T-helper 1 cell treated with Interleukin-12 subunit alpha and Interleukin-12 subunit beta and Interleukin-4 antibody, amounts not matched to agents 30 μg/mL and 1 μg/mL, for 36 hours (primary cell): ENCODE results near the gene TFIP11.

Experiments
- H3K27ac Mint-ChIP-seq: one replicate; pipeline ENCODE4 v1.8.0; 2021; ENCODE audit warnings: mild to moderate bottlenecking, mixed read lengths
- H3K27me3 Mint-ChIP-seq: one replicate; pipeline ENCODE4 v1.8.0; 2021; ENCODE audit warnings: low read depth, mixed read lengths
- H3K36me3 Mint-ChIP-seq: one replicate; pipeline ENCODE4 v1.8.0; 2021; ENCODE audit warnings: low read depth, mixed read lengths
- H3K4me1 Mint-ChIP-seq: one replicate; pipeline ENCODE4 v1.8.0; 2021; ENCODE audit warnings: low read depth, mixed read lengths
- H3K4me3 Mint-ChIP-seq: one replicate; pipeline ENCODE4 v1.8.0; 2021; ENCODE audit warnings: mild to moderate bottlenecking, moderate library complexity, mixed read lengths
- H3K9me3 Mint-ChIP-seq: one replicate; pipeline ENCODE4 v1.8.0; 2021; ENCODE audit warnings: mixed read lengths

Gene TFIP11

DNA sequence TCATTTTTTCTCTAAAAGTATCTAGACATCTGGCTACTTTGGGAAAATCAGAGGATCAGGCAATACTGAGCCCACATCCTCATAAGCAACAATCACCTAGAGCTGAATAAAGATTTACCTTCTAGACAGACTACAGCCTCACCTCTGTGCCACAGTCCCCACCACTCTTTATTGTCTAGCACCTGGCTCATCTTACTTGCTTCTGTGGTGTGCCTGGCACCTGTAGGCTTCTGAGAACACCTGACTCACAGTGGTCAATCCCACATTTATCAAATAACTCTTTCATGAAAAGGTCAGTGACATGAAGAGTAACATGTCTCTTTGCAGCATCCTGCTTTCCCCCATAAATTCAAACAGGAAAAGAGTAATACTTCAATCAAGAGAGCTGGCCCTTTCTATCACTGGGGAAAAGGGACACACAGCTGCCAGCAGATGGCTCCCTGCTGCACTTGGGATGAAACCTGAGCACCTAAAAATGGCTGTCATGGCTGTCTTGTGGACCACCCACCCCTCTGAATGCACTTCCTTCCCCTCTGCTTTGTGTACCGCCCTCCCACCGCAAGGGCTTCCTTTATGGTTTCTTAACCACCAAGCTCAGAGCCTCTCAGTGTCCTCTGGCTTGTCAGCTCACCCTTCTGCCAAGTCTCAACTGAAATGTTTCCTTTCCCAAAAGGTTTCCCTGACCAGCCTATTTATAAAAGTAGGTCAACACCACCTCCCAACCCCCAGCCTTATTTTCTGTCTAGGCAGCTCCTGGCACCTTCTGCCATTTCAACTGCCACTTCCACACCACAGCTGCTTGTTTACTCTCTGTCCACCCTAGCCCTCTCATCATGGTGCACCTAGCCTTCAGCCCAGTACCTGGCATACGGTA is 9.3 kb downstream of the TFIP11 start:
- peaks cover 26% of the 10 kb centered on the region for H3K4me1 Mint-ChIP-seq
- H3K36me3 Mint-ChIP-seq, result peaks cover 60% of the 10 kb centered on the region
- no peaks in the 10 kb centered on the region for H3K9me3 Mint-ChIP-seq
- peak overlapping the region; percentile 58 for H3K4me3 Mint-ChIP-seq
- peak overlapping the region; percentile 75 for H3K27ac Mint-ChIP-seq
- no peaks in the 10 kb centered on the region for H3K27me3 Mint-ChIP-seq

DNA sequence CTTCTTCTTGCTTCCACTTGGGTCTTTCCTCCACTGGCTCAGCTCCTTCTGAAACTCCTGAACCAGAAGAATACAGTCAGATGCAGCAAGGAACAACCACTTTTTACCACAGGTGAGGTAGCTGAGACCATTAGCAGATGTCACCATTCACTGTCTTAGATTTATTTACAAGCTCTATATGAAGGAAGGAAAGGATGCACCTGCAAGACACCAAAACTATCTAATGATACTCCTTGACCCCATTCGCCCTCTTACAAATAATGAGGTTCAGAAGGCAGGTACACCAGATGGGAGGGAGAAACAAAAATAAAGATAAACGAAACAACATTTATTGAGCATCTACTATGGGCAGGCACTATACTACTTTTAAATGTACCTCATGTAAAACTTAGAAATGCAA is 10.3 kb downstream of the TFIP11 start:
- no peak overlapping the region for H3K27ac Mint-ChIP-seq
- H3K9me3 Mint-ChIP-seq, result no peaks in the 10 kb centered on the region
- H3K27me3 Mint-ChIP-seq, result no peaks in the 10 kb centered on the region
- H3K4me3 Mint-ChIP-seq, result no peak overlapping the region
- H3K36me3 Mint-ChIP-seq, result peaks cover 67% of the 10 kb centered on the region
- H3K4me1 Mint-ChIP-seq, result peaks cover 26% of the 10 kb centered on the region

DNA sequence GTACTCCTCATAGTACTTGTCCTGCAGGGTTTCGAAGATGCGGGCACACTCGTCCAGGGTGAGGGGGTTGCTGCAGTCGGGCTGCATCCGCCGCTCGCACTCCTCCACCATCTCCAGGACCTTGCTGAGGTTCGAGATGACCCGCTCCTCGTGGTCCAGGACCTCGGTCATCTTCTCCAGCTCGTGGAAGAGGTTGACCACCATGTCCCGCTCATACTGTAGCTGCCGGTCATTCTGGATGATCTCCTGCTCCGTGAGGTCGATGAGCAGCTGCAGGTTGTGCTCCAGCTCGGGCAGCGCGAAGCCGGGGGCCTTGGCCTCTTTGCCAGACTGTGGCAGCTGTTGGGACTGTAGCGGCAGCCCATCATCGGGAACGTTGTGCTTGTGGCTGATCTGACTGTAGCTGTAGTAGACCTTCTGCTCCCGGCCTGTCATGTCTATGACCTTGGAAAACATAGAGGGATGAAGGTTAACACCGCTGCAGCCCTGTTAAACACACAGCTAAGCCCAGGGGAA is 13.0 kb downstream of the TFIP11 start:
- Mint-ChIP-seq H3K4me3 (no peak overlapping the region), H3K27me3 (no peaks in the 10 kb centered on the region), H3K9me3 (no peaks in the 10 kb centered on the region), H3K36me3 (peaks cover 60% of the 10 kb centered on the region), H3K27ac (no peak overlapping the region), H3K4me1 (peaks cover 24% of the 10 kb centered on the region)

DNA sequence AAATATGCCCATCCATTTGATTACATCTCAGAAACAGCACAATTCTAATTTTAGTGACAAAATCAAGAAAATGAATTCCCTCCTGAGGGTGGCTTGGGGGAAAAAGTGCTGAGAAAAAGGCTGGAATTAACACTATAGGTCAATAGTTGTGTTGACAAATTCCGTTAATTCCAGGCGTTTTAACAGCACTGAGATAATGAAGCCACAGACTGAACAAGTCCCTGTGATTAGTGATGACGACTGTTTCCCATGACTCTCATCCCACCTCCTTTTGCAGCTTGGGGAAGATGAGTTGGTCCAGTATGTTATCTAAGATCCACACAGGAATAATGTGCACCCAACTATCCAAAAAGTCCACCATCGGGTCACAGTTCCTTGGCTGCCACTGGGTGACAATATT is 15.8 kb downstream of the TFIP11 start:
- Mint-ChIP-seq H3K27ac (no peak overlapping the region), H3K27me3 (no peaks in the 10 kb centered on the region), H3K36me3 (peaks cover 57% of the 10 kb centered on the region), H3K4me1 (peaks cover 11% of the 10 kb centered on the region), H3K4me3 (no peak overlapping the region), H3K9me3 (no peaks in the 10 kb centered on the region)

DNA sequence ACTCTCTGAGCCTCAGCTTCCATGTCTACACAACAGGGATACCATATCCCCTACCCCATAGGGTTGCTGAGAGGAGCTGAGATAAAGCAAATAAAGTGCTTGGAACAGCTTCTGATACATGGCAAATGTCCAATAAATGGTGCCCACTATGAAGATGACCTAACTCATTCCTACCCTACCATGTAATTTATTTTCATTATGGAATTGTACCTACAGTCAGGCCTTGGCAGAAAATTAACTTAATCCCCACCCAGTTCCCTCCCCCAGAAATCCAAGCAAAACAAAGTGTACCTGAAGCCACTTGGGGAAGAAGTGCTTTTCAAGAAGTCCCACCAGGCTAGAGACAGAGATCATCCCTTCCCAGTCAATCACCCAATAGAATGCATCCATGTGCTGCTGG is 17.8 kb downstream of the TFIP11 start:
- H3K4me1 Mint-ChIP-seq, result peaks cover 8% of the 10 kb centered on the region
- H3K27me3 Mint-ChIP-seq, result no peaks in the 10 kb centered on the region
- H3K4me3 Mint-ChIP-seq, result no peak overlapping the region
- no peaks in the 10 kb centered on the region for H3K9me3 Mint-ChIP-seq
- H3K27ac Mint-ChIP-seq, result peak overlapping the region; percentile 20
- H3K36me3 Mint-ChIP-seq, result peaks cover 54% of the 10 kb centered on the region

DNA sequence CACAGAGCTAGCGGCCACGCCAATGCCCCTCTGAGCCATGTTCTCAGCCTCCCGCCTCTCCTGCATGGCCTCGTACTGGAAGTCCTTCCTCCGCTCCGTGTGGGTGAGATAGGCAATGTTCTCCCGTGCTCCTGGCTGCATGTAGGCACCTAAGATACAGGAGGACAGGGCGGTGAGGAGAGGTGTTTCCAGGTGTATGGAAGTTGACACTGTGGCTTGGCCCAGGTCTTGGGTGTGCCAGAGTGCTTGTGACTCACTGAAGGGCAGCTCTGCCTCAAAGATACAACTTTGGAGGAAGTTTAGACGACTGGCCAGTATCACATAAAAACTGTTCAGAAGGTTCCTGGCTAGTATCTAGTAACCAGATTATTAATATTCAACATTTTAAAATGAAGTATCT is 20.1 kb downstream of the TFIP11 start:
- Mint-ChIP-seq H3K27me3 (no peaks in the 10 kb centered on the region), H3K27ac (no peak overlapping the region), H3K4me1 (peaks cover 11% of the 10 kb centered on the region), H3K9me3 (no peaks in the 10 kb centered on the region), H3K4me3 (no peak overlapping the region), H3K36me3 (peaks cover 58% of the 10 kb centered on the region)

DNA sequence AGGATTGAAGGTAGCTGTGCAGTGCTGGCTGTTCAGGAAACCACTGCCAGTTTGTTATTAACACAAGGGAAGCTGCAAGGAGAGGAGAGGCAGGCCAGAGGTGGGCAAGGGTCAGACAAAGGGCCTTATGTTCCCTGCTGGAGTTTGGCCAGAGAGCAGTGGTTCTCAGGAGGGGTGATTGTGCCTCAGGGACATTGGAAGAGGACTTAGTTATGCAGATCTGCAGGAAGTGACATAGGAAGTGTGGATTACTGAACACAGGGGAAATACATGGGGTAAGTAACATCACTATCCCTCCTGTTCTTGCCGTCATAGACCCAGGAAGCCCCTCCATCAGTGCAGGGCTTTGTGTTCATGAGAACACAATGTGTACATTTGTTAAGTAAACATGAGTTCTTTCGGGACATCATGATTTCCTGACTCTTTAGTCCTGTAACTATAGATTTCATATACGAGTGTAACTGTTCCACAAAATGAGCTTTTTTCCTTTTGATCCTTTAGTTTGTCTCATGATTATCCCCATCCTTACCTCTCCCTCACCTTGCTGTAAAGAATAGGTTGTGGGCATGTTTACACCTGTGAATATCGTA is 22.7 kb downstream of the TFIP11 start:
- Mint-ChIP-seq H3K4me3 (no peak overlapping the region), H3K36me3 (peaks cover 46% of the 10 kb centered on the region), H3K4me1 (peaks cover 23% of the 10 kb centered on the region), H3K27me3 (no peaks in the 10 kb centered on the region), H3K9me3 (no peaks in the 10 kb centered on the region), H3K27ac (no peak overlapping the region)

DNA sequence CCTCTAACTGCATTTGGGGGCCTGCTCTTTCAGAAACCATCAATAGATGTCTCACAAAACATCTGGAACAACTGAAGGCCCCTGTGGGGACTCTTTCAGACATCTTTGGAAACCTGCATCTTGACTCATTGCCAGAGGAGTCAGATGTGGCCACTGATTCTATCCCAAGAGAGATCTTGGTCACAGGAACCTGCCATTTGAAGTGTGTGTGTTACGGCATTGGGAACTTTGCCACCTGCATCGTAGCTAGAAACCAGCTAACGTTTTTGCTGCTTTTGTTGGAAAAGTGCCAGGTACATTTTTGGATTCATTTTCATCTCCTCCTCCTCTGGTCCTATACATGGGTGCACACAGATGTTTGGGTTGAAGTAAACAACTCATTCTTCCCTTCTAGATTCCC is 24.3 kb downstream of the TFIP11 start:
- Mint-ChIP-seq H3K36me3 (peaks cover 32% of the 10 kb centered on the region), H3K9me3 (no peaks in the 10 kb centered on the region), H3K27ac (no peak overlapping the region), H3K4me1 (peaks cover 21% of the 10 kb centered on the region), H3K4me3 (no peak overlapping the region), H3K27me3 (no peaks in the 10 kb centered on the region)

DNA sequence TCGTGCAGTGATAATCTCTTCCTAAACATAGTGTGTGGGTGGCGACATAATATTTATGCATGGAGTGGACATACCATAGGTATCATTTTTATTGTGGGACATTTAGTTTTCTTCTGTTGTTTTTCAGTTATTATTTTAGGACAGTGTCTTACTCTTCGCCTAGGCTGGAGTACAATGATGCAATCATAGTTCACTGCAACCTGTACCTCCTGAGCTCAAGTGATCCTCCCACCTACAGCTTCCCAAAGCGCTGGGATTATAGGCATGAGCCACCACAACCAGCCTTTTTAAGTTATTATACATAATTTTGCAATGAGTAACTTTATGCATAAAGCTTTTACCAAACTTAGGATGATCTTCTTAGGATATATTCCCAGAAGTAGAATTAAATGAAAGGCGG is 25.9 kb downstream of the TFIP11 start:
- no peaks in the 10 kb centered on the region for H3K9me3 Mint-ChIP-seq
- H3K4me3 Mint-ChIP-seq, result no peak overlapping the region
- H3K36me3 Mint-ChIP-seq, result peaks cover 24% of the 10 kb centered on the region
- peaks cover 35% of the 10 kb centered on the region for H3K4me1 Mint-ChIP-seq
- H3K27me3 Mint-ChIP-seq, result no peaks in the 10 kb centered on the region
- no peak overlapping the region for H3K27ac Mint-ChIP-seq

DNA sequence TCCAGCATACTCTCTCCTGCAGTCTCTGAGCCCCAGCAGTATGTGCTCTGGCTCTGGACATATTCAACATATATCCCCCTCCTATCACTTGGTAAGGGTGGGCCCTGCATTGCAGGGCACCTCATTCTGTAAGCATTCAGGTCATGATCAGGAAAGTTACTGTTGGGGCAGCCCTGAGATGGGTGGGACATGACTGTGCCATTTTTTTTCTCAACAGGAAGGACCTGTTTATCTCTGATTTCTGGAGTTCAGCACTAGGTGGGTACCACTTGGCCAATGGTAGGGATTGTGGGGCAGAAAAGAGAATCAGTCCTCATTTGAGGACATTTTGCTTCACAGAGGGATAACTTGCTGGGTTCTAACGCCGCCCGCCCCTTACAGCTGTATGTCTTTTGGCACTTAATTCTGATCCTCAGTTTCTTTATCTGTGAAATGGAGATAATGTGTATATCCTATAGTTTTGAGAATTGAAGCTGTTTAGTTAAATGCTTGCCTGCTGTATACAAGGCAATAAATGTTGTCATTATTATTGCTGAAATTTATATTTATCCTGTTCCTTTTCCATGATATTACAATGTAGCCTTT is 26.4 kb downstream of the TFIP11 start:
- H3K4me3 Mint-ChIP-seq, result peak overlapping the region; percentile 54
- H3K9me3 Mint-ChIP-seq, result no peaks in the 10 kb centered on the region
- peaks cover 40% of the 10 kb centered on the region for H3K4me1 Mint-ChIP-seq
- no peaks in the 10 kb centered on the region for H3K27me3 Mint-ChIP-seq
- peaks cover 19% of the 10 kb centered on the region for H3K36me3 Mint-ChIP-seq
- H3K27ac Mint-ChIP-seq, result peak overlapping the region; percentile 47

DNA sequence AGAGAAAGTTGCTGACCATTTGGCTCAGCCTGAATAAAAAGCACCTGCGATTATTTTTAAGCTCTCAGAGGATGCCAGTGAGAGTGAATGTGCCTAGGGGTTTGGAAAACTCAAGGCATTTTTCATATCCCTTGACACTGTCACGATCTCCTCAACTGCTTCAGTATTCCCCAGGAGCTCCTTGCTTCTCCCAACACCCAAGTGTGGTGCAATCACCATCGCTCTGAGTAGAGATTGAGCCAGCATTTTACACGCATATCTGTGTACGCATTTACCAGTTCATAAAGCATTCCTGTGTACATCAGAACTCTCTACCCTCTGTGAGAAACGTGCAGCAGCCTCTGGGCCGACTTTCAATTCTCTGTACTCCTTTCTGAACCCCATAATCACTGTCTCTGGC is 27.3 kb downstream of the TFIP11 start:
- peak overlapping the region; percentile 96 for H3K4me3 Mint-ChIP-seq
- peaks cover 48% of the 10 kb centered on the region for H3K4me1 Mint-ChIP-seq
- peak overlapping the region; percentile 47 for H3K27ac Mint-ChIP-seq
- H3K36me3 Mint-ChIP-seq, result peaks cover 15% of the 10 kb centered on the region
- H3K27me3 Mint-ChIP-seq, result no peaks in the 10 kb centered on the region
- H3K9me3 Mint-ChIP-seq, result no peaks in the 10 kb centered on the region

DNA sequence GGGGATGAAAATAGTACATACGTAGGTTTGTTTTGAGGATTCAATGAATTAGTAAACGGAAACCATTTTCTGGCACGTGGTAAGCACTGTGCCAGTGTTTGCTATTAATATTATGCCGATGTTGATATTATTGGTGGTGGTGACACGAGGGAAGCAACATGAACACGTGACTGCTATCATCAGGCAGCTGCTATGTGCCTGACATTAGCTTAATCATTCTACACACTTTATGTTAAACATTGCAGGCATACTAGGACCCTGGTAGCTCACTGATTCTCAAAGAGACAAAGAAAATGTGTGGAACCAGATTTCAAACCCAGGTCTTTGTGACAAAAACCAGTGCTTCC is 27.9 kb downstream of the TFIP11 start:
- Mint-ChIP-seq H3K27me3 (no peaks in the 10 kb centered on the region), H3K36me3 (peaks cover 16% of the 10 kb centered on the region), H3K4me3 (peak overlapping the region; percentile 96), H3K4me1 (peaks cover 53% of the 10 kb centered on the region), H3K27ac (peak overlapping the region; percentile 87), H3K9me3 (no peaks in the 10 kb centered on the region)

DNA sequence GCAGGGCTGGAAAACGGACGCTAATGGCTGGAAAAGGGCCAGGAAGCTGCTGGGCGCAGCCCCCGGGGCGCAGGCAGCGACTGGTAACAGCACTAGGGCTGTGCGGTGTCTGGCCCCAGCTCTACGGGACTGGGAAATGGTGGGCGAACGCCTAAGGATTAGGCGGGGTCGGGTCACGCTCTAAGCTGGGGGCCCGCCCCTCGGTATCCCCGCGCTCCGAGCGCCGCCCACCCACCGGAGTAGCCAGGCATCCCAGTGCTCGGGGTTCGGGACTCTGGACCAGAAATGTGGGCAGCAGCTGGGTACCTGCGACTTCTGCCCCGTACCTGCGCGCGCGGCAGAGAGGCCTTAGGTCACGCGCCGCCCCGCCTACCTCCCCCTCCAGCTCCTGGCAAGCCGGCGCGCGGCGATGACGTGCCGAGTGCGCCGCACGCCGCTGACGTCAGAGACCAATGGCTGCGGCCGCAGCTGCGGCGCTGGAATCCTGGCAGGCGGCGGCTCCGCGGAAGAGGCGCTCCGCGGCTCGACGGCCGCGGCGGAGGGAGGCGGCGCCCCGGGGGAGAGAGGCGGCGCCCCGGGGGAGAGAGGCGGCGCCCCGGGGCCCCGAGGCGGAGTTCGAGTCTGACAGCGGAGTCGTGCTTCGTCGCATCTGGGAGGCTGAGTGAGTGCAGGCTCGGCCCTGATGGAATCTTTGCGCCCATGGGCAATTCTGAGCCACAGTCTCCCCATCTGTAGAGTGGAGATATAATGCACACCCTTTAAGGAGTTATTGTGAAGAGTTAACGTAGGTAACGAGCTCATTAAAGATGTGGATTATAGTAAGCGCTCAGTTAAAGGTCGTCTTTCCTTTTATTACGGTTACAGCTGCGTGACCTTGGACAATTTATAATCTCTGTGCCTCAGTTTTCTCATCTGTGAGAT is 28.6 kb downstream of the TFIP11 start, which contains the start of the genes HPS4 and SRRD:
Gene HPS4 (minus strand): TSS at position 345 of the 921 bp plus-strand sequence. CDS start 2,021 bp downstream, outside the sequence.
Gene SRRD (plus strand): TSS at position 439 of the 921 bp plus-strand sequence. CDS start 14 bp downstream, at position 453.
- Mint-ChIP-seq H3K36me3 (peaks cover 10% of the 10 kb centered on the region), H3K27me3 (no peaks in the 10 kb centered on the region), H3K9me3 (no peaks in the 10 kb centered on the region), H3K27ac (peak within 1 kb of the TSS; percentile 87), H3K4me3 (peak within 1 kb of the TSS; percentile 96), H3K4me1 (peaks cover 57% of the 10 kb centered on the region)

DNA sequence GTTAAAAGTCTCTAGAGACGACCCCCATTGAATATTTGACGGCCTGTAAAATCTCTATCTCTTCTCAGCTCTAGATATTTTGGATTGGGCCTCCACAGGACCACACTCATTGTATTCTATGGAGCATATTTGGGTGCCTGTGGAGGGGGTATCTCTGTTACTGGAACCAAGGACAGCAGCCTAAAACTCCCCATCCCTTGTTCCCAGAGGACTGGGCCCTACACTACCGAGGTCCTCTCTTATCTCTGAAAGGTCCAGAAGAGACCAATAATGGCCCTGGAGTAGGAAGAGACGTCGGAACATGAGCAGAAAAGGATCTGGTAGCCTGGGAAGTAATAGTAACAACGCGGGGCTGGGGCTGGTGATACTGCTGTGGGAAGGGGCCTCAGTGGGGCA is 29.2 kb downstream of the TFIP11 start:
- Mint-ChIP-seq H3K27ac (peak overlapping the region; percentile 87), H3K27me3 (no peaks in the 10 kb centered on the region), H3K4me1 (peaks cover 58% of the 10 kb centered on the region), H3K36me3 (peaks cover 6% of the 10 kb centered on the region), H3K4me3 (peak overlapping the region; percentile 96), H3K9me3 (no peaks in the 10 kb centered on the region)
